Measurements from ENCODE around the gene PGAP6.
"Not testable (repeated sequence)": the region's sequence is repeated elsewhere in the genome, so short reads cannot be mapped to it uniquely, and the experiment has no call there.

PGAP6 gene

GRCh38 chr16:381789-382717 is at the start of gene PGAP6:
PGAP6 (minus strand) TSS chr16:381978; CDS start chr16:381821, 157 bp downstream.
- no peak for DNase-seq

- DNase-seq, result no peak
These were observed 49.1 kb upstream of the PGAP6 start for GRCh38 chr16:430904-431303.

- DNase-seq, result no peak
These were observed 45.5 kb upstream of the PGAP6 start for GRCh38 chr16:427250-427649.

- DNase-seq, result no peak
These were observed 45.1 kb upstream of the PGAP6 start for GRCh38 chr16:426906-427249.

GRCh38 chr16:426115-426905 is 44.5 kb upstream of the PGAP6 start:
- no peak for DNase-seq

GRCh38 chr16:425740-426114 is 43.9 kb upstream of the PGAP6 start:
- peak; percentile 67 for DNase-seq

- peak; percentile 89 for DNase-seq
These were observed 43.4 kb upstream of the PGAP6 start, which contains the start of gene RAB11FIP3 for GRCh38 chr16:425082-425718. RAB11FIP3 (plus strand) TSS chr16:425649; CDS start chr16:426007, 358 bp downstream.

GRCh38 chr16:424623-425081 is 42.9 kb upstream of the PGAP6 start:
- no peak for DNase-seq

GRCh38 chr16:424033-424622 is 42.4 kb upstream of the PGAP6 start:
- DNase-seq, result no peak

GRCh38 chr16:422179-422578 is 40.4 kb upstream of the PGAP6 start:
- not testable (repeated sequence) for DNase-seq

- DNase-seq, result not testable (repeated sequence)
These were observed 33.4 kb upstream of the PGAP6 start for GRCh38 chr16:415170-415498.

GRCh38 chr16:414395-415169 is 32.8 kb upstream of the PGAP6 start:
- peak; percentile 78 for DNase-seq

GRCh38 chr16:411576-412265 is 29.9 kb upstream of the PGAP6 start:
- no peak for DNase-seq

GRCh38 chr16:410516-411178 is 28.9 kb upstream of the PGAP6 start:
- DNase-seq, result no peak

- DNase-seq, result peak; percentile 53
These were observed 25.5 kb upstream of the PGAP6 start for GRCh38 chr16:407253-407652.

GRCh38 chr16:405548-406506 is 24.0 kb upstream of the PGAP6 start:
- DNase-seq, result peak; percentile 54

GRCh38 chr16:404971-405486 is 23.3 kb upstream of the PGAP6 start:
- peak; percentile 54 for DNase-seq

- peak; percentile 98 for DNase-seq
These were observed 19.9 kb upstream of the PGAP6 start, which contains the start of gene DECR2 for GRCh38 chr16:401468-402348. DECR2 (plus strand) TSS chr16:401885; CDS start chr16:401964, 79 bp downstream.

Data from islet precursor cell (in vitro differentiated cells).